ENCODE measurements around the gene SP110. TPM values are rescaled to one million over a fixed set of nuclear protein-coding genes. Genes with fewer than 3 reads are reported as not detected.
A peak's percentile ranks its signal among the peaks of the same experiment; 100 is the strongest.

SP110 gene
- total and polyA plus RNA-seq, 9 of the 15 experiments (the other 6 are each of a cell fraction or from before 2014, with no cell fraction given) = 3.6 to 11.0 (median 7.1) TPM

- Histone ChIP-seq H3K27ac (ENCODE audit: extremely low read depth, low read depth, low read length) (no peak overlapping the region), H3K9ac (ENCODE audit: insufficient read depth in 1 of 2, low read depth in 2 of 2, low read length in 2 of 2) (no peak overlapping the region), H3K4me2 (ENCODE audit: insufficient read depth, low read length) (no peak overlapping the region), H3K27me3 (ENCODE audit: control insufficient read depth in 2 of 2, insufficient read depth in 2 of 2, low read length in 2 of 2) (no peaks in the 10 kb centered on the region), H3K9me3 (replicated peaks; ENCODE audit: control insufficient read depth, insufficient read depth, low read depth, low read length) (0 out of 2 replicates have a peak, but pooled peaks cover 1% of the 10 kb centered on the region), H3K36me3 (ENCODE audit: control insufficient read depth, insufficient read depth, low read length) (no peaks in the 10 kb centered on the region), H3K4me1 (replicated peaks in 1 of 2; ENCODE audit: control insufficient read depth in 2 of 2, insufficient read depth in 2 of 2, low read length in 2 of 2) (no peaks in the 10 kb centered on the region; a peak in 1 of 5 replicates), H3K79me2 (ENCODE audit: control insufficient read depth, insufficient read depth, low read length) (no peaks in the 10 kb centered on the region), H3K9me1 (ENCODE audit: control insufficient read depth, insufficient read depth, low read length) (no peaks in the 10 kb centered on the region), H4K20me1 (replicated peaks; ENCODE audit: control insufficient read depth, insufficient read depth, low read length) (no peaks in the 10 kb centered on the region), H3K4me3 (no peak overlapping the region), H2AFZ (ENCODE audit: low read depth, low read length) (no peak overlapping the region)
- FAIRE-seq (no peak), DNase-seq (ENCODE audit: extremely low read depth in 1 of 4, low spot score in 3 of 4) (peak in 1 of 4 experiments; percentile 23), ATAC-seq (no peak)
- intact Hi-C loops (cut with micrococcal nuclease) (no loop called here), in situ Hi-C loops (cut with MboI) (no loop called here)
- POLR2A ChIA-PET = no interaction called here
- BruUV-seq (replicated peaks) = no TSS peak
- CTCF ChIA-PET (ENCODE audit: low intra/inter-chr PET ratio) = no interaction called here
- 0% methylated on average over 1 of the region's 1 CpG for WGBS (ENCODE audit: insufficient coverage, low coverage, missing lambda C conversion rate)
- TF ChIP-seq TEAD2 (tag; IDR thresholded peaks at IDR 0.05) = no peak
- TF ChIP-seq KLF1 (tag; IDR thresholded peaks at IDR 0.05) = no peak
- TF ChIP-seq SRSF9 (IDR thresholded peaks at IDR 0.05; ENCODE audit: borderline replicate concordance, low read depth, low read length) = no peak
- TF ChIP-seq CREBBP (IDR thresholded peaks at IDR 0.05; ENCODE audit: low read depth, low read length) = no peak
- peak; percentile 18 to 64; a peak in 2 of 4 replicates for TF ChIP-seq TRIM24 (IDR thresholded peaks at IDR 0.05)
- TF ChIP-seq CBFA2T2 (conservative IDR thresholded peaks at IDR 0.05) = 0 out of 2 replicates have a peak, but pooled peaks have one; percentile 19
- TF ChIP-seq MEF2A (IDR thresholded peaks at IDR 0.05; ENCODE audit: control insufficient read depth, low read depth, low read length) = peak; percentile 68; the same call in 1 of the 2 replicates
- peak in 1 of 2 experiments; percentile 45; a peak in 1 of 3 replicates for TF ChIP-seq CBX3 (IDR thresholded peaks at IDR 0.05; ENCODE audit: borderline replicate concordance in 1 of 2, low read length in 2 of 2)
- no peak for TF ChIP-seq ZNF695 (CRISPR knock-in tag; IDR thresholded peaks at IDR 0.05)
- no peak for TF ChIP-seq SNAPC5 (CRISPR knock-in tag; IDR thresholded peaks at IDR 0.05)
- TF ChIP-seq CBFA2T3 (IDR thresholded peaks at IDR 0.05) = peak; percentile 57
- TF ChIP-seq MCM3 (IDR thresholded peaks at IDR 0.05) = no peak
- no peak for TF ChIP-seq NCOA6 (IDR thresholded peaks at IDR 0.05)
- no peak for TF ChIP-seq SIN3A (IDR thresholded peaks at IDR 0.05; ENCODE audit: borderline replicate concordance in 2 of 2, control insufficient read depth in 1 of 2, low read depth in 2 of 2, low read length in 2 of 2)
- no peak for TF ChIP-seq ZNF280B (CRISPR knock-in tag; IDR thresholded peaks at IDR 0.05)
- no peak for TF ChIP-seq TEAD4 (IDR thresholded peaks at IDR 0.05; ENCODE audit: low read length)
- TF ChIP-seq TEAD4 (CRISPR knock-in tag; IDR thresholded peaks at IDR 0.05; ENCODE audit: borderline replicate concordance) = no peak
- TF ChIP-seq DDX20 (tag; IDR thresholded peaks at IDR 0.05; ENCODE audit: low read depth) = no peak
- TF ChIP-seq NBN (IDR thresholded peaks at IDR 0.05; ENCODE audit: low read depth) = no peak
Measured at GRCh38 chr2:230134496-230135129, 85.2 kb downstream of the SP110 start.

Data from K562 (cell line).